Measurements from ENCODE around the gene ITPRIPL1. TPM values are rescaled to one million over a fixed set of nuclear protein-coding genes. Genes with fewer than 3 reads are reported as not detected.
A peak's percentile ranks its signal among the peaks of the same experiment; 100 is the strongest.
"Not testable (repeated sequence)": the region's sequence is repeated elsewhere in the genome, so short reads cannot be mapped to it uniquely, and the experiment has no call there.

Gene ITPRIPL1
- 4.4 TPM for polyA plus RNA-seq

- Mint-ChIP-seq H3K4me1 (peaks cover 24 to 33% (median 30%) of the 10 kb centered on the region in 3 donors), H3K9me3 (no peaks in the 10 kb centered on the region), H3K27me3 (no peaks in the 10 kb centered on the region), H3K27ac (peak within 1 kb of the TSS; percentile 29 to 84 (median 84)), H3K4me3 (peak within 1 kb of the TSS; percentile 84 to 100 (median 92)), H3K36me3 (no peaks in the 10 kb centered on the region)
Measured at GRCh38 chr2:96325041-96325883, at the start of gene ITPRIPL1. Gene ITPRIPL1 (plus strand): TSS chr2:96325317. CDS start chr2:96325840, 523 bp downstream.

GRCh38 chr2:96276787-96277499 lies 48.2 kb upstream of the ITPRIPL1 start:
- H3K4me1 Mint-ChIP-seq, result peaks cover 0 to 1% (median 0%) of the 10 kb centered on the region in 3 donors
- no peak overlapping the region for H3K4me3 Mint-ChIP-seq
- no peaks in the 10 kb centered on the region for H3K27me3 Mint-ChIP-seq
- no peak overlapping the region for H3K27ac Mint-ChIP-seq
- no peaks in the 10 kb centered on the region for H3K9me3 Mint-ChIP-seq
- peaks cover 7% of the 10 kb centered on the region for H3K36me3 Mint-ChIP-seq

- H3K4me3 Mint-ChIP-seq, result no peak overlapping the region
- H3K4me1 Mint-ChIP-seq, result no peaks in the 10 kb centered on the region
- no peaks in the 10 kb centered on the region for H3K36me3 Mint-ChIP-seq
- H3K9me3 Mint-ChIP-seq, result no peaks in the 10 kb centered on the region
- H3K27ac Mint-ChIP-seq, result peak overlapping the region in 2 of 3 donors; percentile 76 to 93
- H3K27me3 Mint-ChIP-seq, result no peaks in the 10 kb centered on the region
Measured at GRCh38 chr2:96287273-96287856, 37.8 kb upstream of the ITPRIPL1 start.

GRCh38 chr2:96291751-96292150 lies 33.4 kb upstream of the ITPRIPL1 start:
- H3K4me1 Mint-ChIP-seq, result peaks cover 0 to 3% (median 0%) of the 10 kb centered on the region in 3 donors
- H3K9me3 Mint-ChIP-seq, result no peaks in the 10 kb centered on the region

GRCh38 chr2:96294271-96294670 lies 30.8 kb upstream of the ITPRIPL1 start:
- not testable (repeated sequence) for H3K36me3 Mint-ChIP-seq, H3K27me3 Mint-ChIP-seq, H3K9me3 Mint-ChIP-seq, H3K4me1 Mint-ChIP-seq, H3K27ac Mint-ChIP-seq, H3K4me3 Mint-ChIP-seq

More at GRCh38 chr2:96291751-96292150, 33.4 kb upstream of the ITPRIPL1 start:
- Mint-ChIP-seq H3K4me3 (no peak overlapping the region), H3K27me3 (no peaks in the 10 kb centered on the region), H3K27ac (no peak overlapping the region), H3K36me3 (no peaks in the 10 kb centered on the region)

- Mint-ChIP-seq H3K9me3 (no peaks in the 10 kb centered on the region), H3K36me3 (peaks cover 7% of the 10 kb centered on the region), H3K4me3 (no peak overlapping the region), H3K27me3 (no peaks in the 10 kb centered on the region), H3K27ac (no peak overlapping the region), H3K4me1 (peaks cover 8 to 11% (median 11%) of the 10 kb centered on the region in 3 donors)
Measured at GRCh38 chr2:96296925-96297324, 28.2 kb upstream of the ITPRIPL1 start.

GRCh38 chr2:96301865-96302264 lies 23.3 kb upstream of the ITPRIPL1 start:
- H3K4me3 Mint-ChIP-seq, result peak overlapping the region in 1 of 4 donors; percentile 95
- H3K27ac Mint-ChIP-seq, result peak overlapping the region in 1 of 3 donors; percentile 64
- peaks cover 30 to 36% (median 35%) of the 10 kb centered on the region in 3 donors for H3K4me1 Mint-ChIP-seq
- no peaks in the 10 kb centered on the region for H3K9me3 Mint-ChIP-seq
- H3K36me3 Mint-ChIP-seq, result peaks cover 9% of the 10 kb centered on the region
- no peaks in the 10 kb centered on the region for H3K27me3 Mint-ChIP-seq

- Mint-ChIP-seq H3K4me3 (peak overlapping the region; percentile 95 to 100 (median 99)), H3K27me3 (no peaks in the 10 kb centered on the region), H3K4me1 (peaks cover 28 to 36% (median 35%) of the 10 kb centered on the region in 3 donors), H3K27ac (peak overlapping the region; percentile 92 to 100 (median 99)), H3K36me3 (peaks cover 6% of the 10 kb centered on the region), H3K9me3 (no peaks in the 10 kb centered on the region)
Measured at GRCh38 chr2:96304606-96305005, 20.5 kb upstream of the ITPRIPL1 start.

GRCh38 chr2:96305091-96305978 lies 19.8 kb upstream of the ITPRIPL1 start, which contains the start of gene SNRNP200:
Gene SNRNP200 (minus strand): TSS chr2:96305546. CDS start chr2:96305437, 109 bp downstream.
- Mint-ChIP-seq H3K4me3 (peak within 1 kb of the TSS; percentile 95 to 100 (median 99)), H3K4me1 (peaks cover 28 to 36% (median 35%) of the 10 kb centered on the region in 3 donors), H3K27ac (peak within 1 kb of the TSS; percentile 92 to 100 (median 99))

GRCh38 chr2:96305979-96306308 lies 19.2 kb upstream of the ITPRIPL1 start:
- H3K27me3 Mint-ChIP-seq, result no peaks in the 10 kb centered on the region
- H3K9me3 Mint-ChIP-seq, result no peaks in the 10 kb centered on the region
- peaks cover 6% of the 10 kb centered on the region for H3K36me3 Mint-ChIP-seq
- peak overlapping the region; percentile 92 to 100 (median 99) for H3K27ac Mint-ChIP-seq
- peaks cover 28 to 33% (median 33%) of the 10 kb centered on the region in 3 donors for H3K4me1 Mint-ChIP-seq
- peak overlapping the region; percentile 95 to 100 (median 99) for H3K4me3 Mint-ChIP-seq

More at GRCh38 chr2:96305091-96305978, 19.8 kb upstream of the ITPRIPL1 start, which contains the start of gene SNRNP200:
- Mint-ChIP-seq H3K36me3 (peaks cover 6% of the 10 kb centered on the region), H3K27me3 (no peaks in the 10 kb centered on the region), H3K9me3 (no peaks in the 10 kb centered on the region)

GRCh38 chr2:96306370-96306769 lies 18.7 kb upstream of the ITPRIPL1 start:
- no peaks in the 10 kb centered on the region for H3K9me3 Mint-ChIP-seq
- peak overlapping the region; percentile 95 to 100 (median 99) for H3K4me3 Mint-ChIP-seq
- H3K36me3 Mint-ChIP-seq, result peaks cover 5% of the 10 kb centered on the region
- peaks cover 28 to 31% (median 29%) of the 10 kb centered on the region in 3 donors for H3K4me1 Mint-ChIP-seq
- H3K27me3 Mint-ChIP-seq, result no peaks in the 10 kb centered on the region
- H3K27ac Mint-ChIP-seq, result peak overlapping the region; percentile 92 to 100 (median 99)

- H3K9me3 Mint-ChIP-seq, result no peaks in the 10 kb centered on the region
- peaks cover 17 to 19% (median 18%) of the 10 kb centered on the region in 3 donors for H3K4me1 Mint-ChIP-seq
- no peak overlapping the region for H3K27ac Mint-ChIP-seq
- peaks cover 4% of the 10 kb centered on the region for H3K36me3 Mint-ChIP-seq
- no peaks in the 10 kb centered on the region for H3K27me3 Mint-ChIP-seq
- no peak overlapping the region for H3K4me3 Mint-ChIP-seq
Measured at GRCh38 chr2:96308248-96308647, 16.9 kb upstream of the ITPRIPL1 start.

- Mint-ChIP-seq H3K9me3 (no peaks in the 10 kb centered on the region), H3K4me1 (peaks cover 23 to 30% (median 24%) of the 10 kb centered on the region in 3 donors), H3K27me3 (no peaks in the 10 kb centered on the region), H3K4me3 (peak overlapping the region in 1 of 4 donors; percentile 50), H3K36me3 (no peaks in the 10 kb centered on the region), H3K27ac (peak overlapping the region in 1 of 3 donors; percentile 90)
Measured at GRCh38 chr2:96315005-96315399, 10.1 kb upstream of the ITPRIPL1 start.
